PC-3 (cell line): Measurements from ENCODE around the gene ZNF559.

Experiments used
- CTCF ChIP-seq: fragments of 300-600 bp; sonication (generic); conservative IDR thresholded peaks from 2 replicates; pipeline ENCODE4 v1.5.1; 2017; ENCODE audit warnings: antibody characterized with exemption, low read depth, mild to moderate bottlenecking, low read length
- EZH2phosphoT487 ChIP-seq: fragments of 300-600 bp; sonication (generic); IDR thresholded peaks from 2 replicates; pipeline ENCODE4 v1.6.1; 2018; ENCODE audit warnings: mild to moderate bottlenecking, antibody characterized with exemption, low read length, borderline replicate concordance

- TF ChIP-seq CTCF (no peak), EZH2phosphoT487 (no peak)
These were observed 28.5 kb downstream of the ZNF559 start for GRCh38 chr19:9352505-9352904.
